Measurements from ENCODE around the gene CELF5. TPM values are rescaled to one million over a fixed set of nuclear protein-coding genes. Genes with fewer than 3 reads are reported as not detected.

Gene CELF5
- total RNA-seq, 4 donors from 2014 or later = not detected

- Histone ChIP-seq H3K36me3 (no peaks in the 10 kb centered on the region), H3K27ac (no peak overlapping the region), H3K4me1 (no peaks in the 10 kb centered on the region), H3K27me3 (peaks cover 0 to 7% (median under 1%) of the 10 kb centered on the region in 3 donors), H3K9me3 (no peaks in the 10 kb centered on the region), H3K4me3 (no peak overlapping the region)
- in situ Hi-C loops (cut with MboI; ENCODE audit: low sequenced_read_pairs in 4 of 4) = no loop called here
- intact Hi-C loops (cut with DNase I; ENCODE audit: low total_unique reads) = no loop called here
- no peak for DNase-seq
- no peak for TF ChIP-seq POLR2A (IDR thresholded peaks at IDR 0.05)
- TF ChIP-seq, protein P1, sequence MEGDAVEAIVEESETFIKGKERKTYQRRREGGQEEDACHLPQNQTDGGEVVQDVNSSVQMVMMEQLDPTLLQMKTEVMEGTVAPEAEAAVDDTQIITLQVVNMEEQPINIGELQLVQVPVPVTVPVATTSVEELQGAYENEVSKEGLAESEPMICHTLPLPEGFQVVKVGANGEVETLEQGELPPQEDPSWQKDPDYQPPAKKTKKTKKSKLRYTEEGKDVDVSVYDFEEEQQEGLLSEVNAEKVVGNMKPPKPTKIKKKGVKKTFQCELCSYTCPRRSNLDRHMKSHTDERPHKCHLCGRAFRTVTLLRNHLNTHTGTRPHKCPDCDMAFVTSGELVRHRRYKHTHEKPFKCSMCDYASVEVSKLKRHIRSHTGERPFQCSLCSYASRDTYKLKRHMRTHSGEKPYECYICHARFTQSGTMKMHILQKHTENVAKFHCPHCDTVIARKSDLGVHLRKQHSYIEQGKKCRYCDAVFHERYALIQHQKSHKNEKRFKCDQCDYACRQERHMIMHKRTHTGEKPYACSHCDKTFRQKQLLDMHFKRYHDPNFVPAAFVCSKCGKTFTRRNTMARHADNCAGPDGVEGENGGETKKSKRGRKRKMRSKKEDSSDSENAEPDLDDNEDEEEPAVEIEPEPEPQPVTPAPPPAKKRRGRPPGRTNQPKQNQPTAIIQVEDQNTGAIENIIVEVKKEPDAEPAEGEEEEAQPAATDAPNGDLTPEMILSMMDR (IDR thresholded peaks at IDR 0.05 in 4 of 5, conservative IDR thresholded peaks at IDR 0.05 in 1 of 5) = no peak
- no peak for ATAC-seq
Measured at GRCh38 chr19:3262362-3262761, 37.9 kb downstream of the CELF5 start.

GRCh38 chr19:3263866-3264265 lies 39.4 kb downstream of the CELF5 start:
- ATAC-seq (no peak), DNase-seq (no peak)
- Histone ChIP-seq H3K36me3 (no peaks in the 10 kb centered on the region), H3K9me3 (no peaks in the 10 kb centered on the region), H3K27ac (no peak overlapping the region), H3K4me1 (no peaks in the 10 kb centered on the region), H3K27me3 (peaks cover 8 to 18% (median 12%) of the 10 kb centered on the region in 3 donors), H3K4me3 (no peak overlapping the region)
- in situ Hi-C loops (cut with MboI; ENCODE audit: low sequenced_read_pairs in 4 of 4) = no loop called here
- TF ChIP-seq, protein P1 (IDR thresholded peaks at IDR 0.05 in 4 of 5, conservative IDR thresholded peaks at IDR 0.05 in 1 of 5) = no peak
- TF ChIP-seq POLR2A (IDR thresholded peaks at IDR 0.05) = no peak
- intact Hi-C loops (cut with DNase I; ENCODE audit: low total_unique reads) = no loop called here

DNA sequence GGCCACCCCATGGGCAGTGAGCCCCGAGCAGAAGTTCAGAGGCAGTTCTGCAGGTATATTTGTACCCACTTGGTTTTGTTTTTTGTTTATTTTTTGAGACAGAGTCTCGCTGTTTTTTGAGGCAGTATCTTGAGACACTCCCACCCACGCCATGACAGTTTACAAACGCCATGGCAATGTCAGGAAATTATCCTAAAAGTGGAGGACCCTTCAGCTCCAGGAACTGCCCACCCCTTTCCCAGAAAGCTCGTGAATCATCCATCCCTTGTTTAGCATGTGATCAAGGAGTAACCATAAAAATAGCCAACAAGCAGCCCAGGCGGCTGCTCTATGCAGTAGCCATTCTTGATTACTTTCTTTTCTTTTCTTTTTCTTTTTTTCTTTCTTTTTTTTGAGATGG lies 41.0 kb downstream of the CELF5 start:
- no peak for TF ChIP-seq POLR2A (IDR thresholded peaks at IDR 0.05)
- TF ChIP-seq, protein P1 (IDR thresholded peaks at IDR 0.05 in 4 of 5, conservative IDR thresholded peaks at IDR 0.05 in 1 of 5) = no peak
- no peak overlapping the region for H3K4me3 ChIP-seq
- no peaks in the 10 kb centered on the region for H3K4me1 ChIP-seq
- ATAC-seq (no peak), DNase-seq (no peak)
- no peaks in the 10 kb centered on the region for H3K36me3 ChIP-seq
- H3K27ac ChIP-seq = no peak overlapping the region
- peaks cover 21 to 30% (median 23%) of the 10 kb centered on the region in 3 donors for H3K27me3 ChIP-seq
- in situ Hi-C loops (cut with MboI; ENCODE audit: low sequenced_read_pairs in 4 of 4) (no loop called here), intact Hi-C loops (cut with DNase I; ENCODE audit: low total_unique reads) (no loop called here)
- no peaks in the 10 kb centered on the region for H3K9me3 ChIP-seq

DNA sequence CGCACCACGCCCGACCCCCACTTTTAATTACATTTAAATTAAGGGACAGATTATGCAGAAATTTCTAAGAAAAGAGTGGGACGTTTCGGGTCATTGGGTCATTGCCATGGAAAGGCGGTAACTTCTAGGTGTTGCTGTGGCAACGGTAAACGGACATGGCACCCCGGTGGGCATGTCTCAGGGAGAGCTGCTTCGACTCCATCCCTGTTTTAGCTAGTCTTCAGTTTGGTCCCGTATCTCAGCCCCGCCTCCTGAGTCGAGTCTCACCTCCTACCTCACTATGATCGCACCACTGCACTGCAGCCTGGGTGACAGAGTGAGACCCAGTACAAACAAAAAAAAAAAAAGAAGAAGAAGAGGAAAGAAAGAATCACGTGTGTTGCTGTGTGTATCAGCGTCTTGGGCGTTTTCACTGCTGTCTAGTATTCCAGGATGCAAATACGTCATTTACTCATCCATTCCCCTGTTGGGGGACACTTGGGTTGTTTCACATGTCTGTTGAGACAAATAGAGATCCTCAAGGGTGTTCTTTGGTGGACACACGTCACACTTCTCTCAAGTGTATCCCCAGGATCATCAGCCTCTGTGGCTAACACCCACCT lies 41.7 kb downstream of the CELF5 start:
- H3K9me3 ChIP-seq = no peaks in the 10 kb centered on the region
- H3K4me1 ChIP-seq = no peaks in the 10 kb centered on the region
- TF ChIP-seq, protein P1 (IDR thresholded peaks at IDR 0.05 in 4 of 5, conservative IDR thresholded peaks at IDR 0.05 in 1 of 5) = no peak
- TF ChIP-seq POLR2A (IDR thresholded peaks at IDR 0.05) = no peak
- in situ Hi-C loops (cut with MboI; ENCODE audit: low sequenced_read_pairs in 4 of 4) = no loop called here
- H3K36me3 ChIP-seq = no peaks in the 10 kb centered on the region
- intact Hi-C loops (cut with DNase I; ENCODE audit: low total_unique reads) = no loop called here
- no peak for DNase-seq
- no peak overlapping the region for H3K27ac ChIP-seq
- H3K27me3 ChIP-seq = peaks cover 28 to 29% (median 28%) of the 10 kb centered on the region in 3 donors
- H3K4me3 ChIP-seq = no peak overlapping the region
- no peak for ATAC-seq

Measured in gastrocnemius medialis (tissue), 4 donors.